ENCODE data around the gene MLST8.

Gene MLST8

GRCh38 chr16:2166263-2167067, 38.8 kb upstream of the MLST8 start:
- POLR2A ChIA-PET = interaction anchor here (3.4 kb wide), 1 partner anchor 11 kb away, joined by 14 read pairs; the partner anchor contains the start of gene TRAF7
- no peak for DNase-seq (ENCODE audit: extremely low spot score)
- TF ChIP-seq FOXK2 (IDR thresholded peaks at IDR 0.05) = no peak
- CTCF ChIA-PET = no interaction called here

GRCh38 chr16:2167068-2167638, 38.1 kb upstream of the MLST8 start:
- ChIA-PET CTCF (no interaction called here), POLR2A (interaction anchor here (3.4 kb wide), 1 partner anchor 12 kb away, joined by 14 read pairs; the partner anchor contains the start of gene TRAF7)
- TF ChIP-seq SP1 (IDR thresholded peaks at IDR 0.05) = no peak
- no peak for DNase-seq (ENCODE audit: extremely low spot score)

- no peak for DNase-seq (ENCODE audit: extremely low spot score)
- TF ChIP-seq CTBP1 (IDR thresholded peaks at IDR 0.05; ENCODE audit: borderline replicate concordance) (no peak), L3MBTL2 (conservative IDR thresholded peaks at IDR 0.05) (no peak)
- ChIA-PET POLR2A (interaction anchor here (2.7 kb wide), 1 partner anchor 15 kb away, joined by 6 read pairs; the partner anchor contains the start of gene TRAF7), CTCF (no interaction called here)
Observed at GRCh38 chr16:2170080-2170479, 35.2 kb upstream of the MLST8 start.

- no peak for DNase-seq (ENCODE audit: extremely low spot score)
- no peak for TF ChIP-seq L3MBTL2 (conservative IDR thresholded peaks at IDR 0.05)
- TF ChIP-seq FOXK2 (IDR thresholded peaks at IDR 0.05) = no peak
- no peak for TF ChIP-seq BHLHE40 (IDR thresholded peaks at IDR 0.05; ENCODE audit: borderline replicate concordance)
- no peak for TF ChIP-seq FOXA1 (IDR thresholded peaks at IDR 0.05)
- no peak for TF ChIP-seq SP1 (IDR thresholded peaks at IDR 0.05)
- TF ChIP-seq PKNOX1 (IDR thresholded peaks at IDR 0.05) = no peak
- no peak for TF ChIP-seq CTBP1 (IDR thresholded peaks at IDR 0.05; ENCODE audit: borderline replicate concordance)
- TF ChIP-seq ARNT (IDR thresholded peaks at IDR 0.05) = no peak
- no peak for TF ChIP-seq NFRKB (IDR thresholded peaks at IDR 0.05)
- no peak for TF ChIP-seq ELF4 (IDR thresholded peaks at IDR 0.05)
- no peak for TF ChIP-seq FOXM1 (IDR thresholded peaks at IDR 0.05; ENCODE audit: borderline replicate concordance)
- no peak for TF ChIP-seq LEF1 (IDR thresholded peaks at IDR 0.05; ENCODE audit: borderline replicate concordance)
- no peak for TF ChIP-seq TARDBP (IDR thresholded peaks at IDR 0.05)
- no peak for TF ChIP-seq ZNF384 (IDR thresholded peaks at IDR 0.05)
- no peak for TF ChIP-seq HDGF (IDR thresholded peaks at IDR 0.05; ENCODE audit: borderline replicate concordance)
- CTCF ChIA-PET = no interaction called here
- POLR2A ChIA-PET = interaction anchor here (2.7 kb wide), 1 partner anchor 16 kb away, joined by 6 read pairs; the partner anchor contains the start of gene TRAF7
Observed at GRCh38 chr16:2170587-2171435, 34.4 kb upstream of the MLST8 start.

GRCh38 chr16:2171601-2172178, 33.6 kb upstream of the MLST8 start:
- no peak for DNase-seq (ENCODE audit: extremely low spot score)
- ChIA-PET POLR2A (interaction anchor here (2.7 to 2.8 kb wide), 2 partner anchors 16 to 17 kb away, joined by 6 to 27 read pairs; partner anchors contain the start of gene TRAF7), CTCF (no interaction called here)
- no peak for TF ChIP-seq CTBP1 (IDR thresholded peaks at IDR 0.05; ENCODE audit: borderline replicate concordance)
- no peak for TF ChIP-seq BHLHE40 (IDR thresholded peaks at IDR 0.05; ENCODE audit: borderline replicate concordance)
- TF ChIP-seq FOXK2 (IDR thresholded peaks at IDR 0.05) = no peak
- TF ChIP-seq NFRKB (IDR thresholded peaks at IDR 0.05) = no peak
- TF ChIP-seq LEF1 (IDR thresholded peaks at IDR 0.05; ENCODE audit: borderline replicate concordance) = no peak
- no peak for TF ChIP-seq PKNOX1 (IDR thresholded peaks at IDR 0.05)
- TF ChIP-seq ELF4 (IDR thresholded peaks at IDR 0.05) = no peak
- no peak for TF ChIP-seq HDGF (IDR thresholded peaks at IDR 0.05; ENCODE audit: borderline replicate concordance)
- no peak for TF ChIP-seq L3MBTL2 (conservative IDR thresholded peaks at IDR 0.05)
- TF ChIP-seq FOXA1 (IDR thresholded peaks at IDR 0.05) = no peak
- TF ChIP-seq FOXM1 (IDR thresholded peaks at IDR 0.05; ENCODE audit: borderline replicate concordance) = no peak
- no peak for TF ChIP-seq ARNT (IDR thresholded peaks at IDR 0.05)
- TF ChIP-seq SP1 (IDR thresholded peaks at IDR 0.05) = no peak
- no peak for TF ChIP-seq ZNF384 (IDR thresholded peaks at IDR 0.05)
- TF ChIP-seq TARDBP (IDR thresholded peaks at IDR 0.05) = no peak
- no peak for TF ChIP-seq SUZ12 (IDR thresholded peaks at IDR 0.05)

- POLR2A ChIA-PET = interaction anchor here (0.9 to 2.8 kb wide), 2 partner anchors 8 to 18 kb away, joined by 3 to 27 read pairs; partner anchors contain the start of gene TRAF7
- CTCF ChIA-PET = no interaction called here
- DNase-seq (ENCODE audit: extremely low spot score) = no peak
- no peak for TF ChIP-seq ARNT (IDR thresholded peaks at IDR 0.05)
- TF ChIP-seq LEF1 (IDR thresholded peaks at IDR 0.05; ENCODE audit: borderline replicate concordance) = no peak
Observed at GRCh38 chr16:2172688-2173335, 32.4 kb upstream of the MLST8 start.
